KG1 (cell line): Measurements from ENCODE around the gene DOP1B.
"Not testable (repeated sequence)": the region's sequence is repeated elsewhere in the genome, so short reads cannot be mapped to it uniquely, and the experiment has no call there.

ENCODE experiments used
- DNase-seq: peaks from one replicate; lab custom pipeline; 2025; lab: John Stamatoyannopoulos, UW

The DOP1B gene

DNA sequence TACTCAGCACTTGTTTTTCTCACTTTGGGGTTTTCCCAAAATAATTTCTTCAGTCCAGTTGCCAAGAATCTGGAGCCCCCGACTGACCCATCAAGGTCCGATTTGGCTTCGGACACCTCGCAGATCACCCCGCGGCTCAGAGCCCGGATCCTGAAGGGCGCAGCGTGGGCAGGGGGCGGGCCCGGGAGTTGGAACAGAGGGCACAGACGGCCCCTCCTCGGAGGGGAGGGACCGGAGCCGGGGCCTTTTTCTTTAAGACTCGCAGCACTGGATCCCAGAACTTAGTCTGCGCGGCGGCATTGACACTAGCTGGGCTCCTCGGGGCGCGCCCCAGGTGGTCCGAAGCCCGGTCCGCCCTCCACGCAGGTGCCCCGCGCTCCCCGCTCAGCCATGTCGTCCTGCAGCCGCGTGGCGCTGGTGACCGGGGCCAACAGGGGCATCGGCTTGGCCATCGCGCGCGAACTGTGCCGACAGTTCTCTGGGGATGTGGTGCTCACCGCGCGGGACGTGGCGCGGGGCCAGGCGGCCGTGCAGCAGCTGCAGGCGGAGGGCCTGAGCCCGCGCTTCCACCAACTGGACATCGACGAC is 21.7 kb upstream of the DOP1B start, which contains the start of gene CBR3:
CBR3 (plus strand) TSS at position 277 of the 588 bp plus-strand sequence; CDS start at position 391, 114 bp downstream.
- no peak for DNase-seq

DNA sequence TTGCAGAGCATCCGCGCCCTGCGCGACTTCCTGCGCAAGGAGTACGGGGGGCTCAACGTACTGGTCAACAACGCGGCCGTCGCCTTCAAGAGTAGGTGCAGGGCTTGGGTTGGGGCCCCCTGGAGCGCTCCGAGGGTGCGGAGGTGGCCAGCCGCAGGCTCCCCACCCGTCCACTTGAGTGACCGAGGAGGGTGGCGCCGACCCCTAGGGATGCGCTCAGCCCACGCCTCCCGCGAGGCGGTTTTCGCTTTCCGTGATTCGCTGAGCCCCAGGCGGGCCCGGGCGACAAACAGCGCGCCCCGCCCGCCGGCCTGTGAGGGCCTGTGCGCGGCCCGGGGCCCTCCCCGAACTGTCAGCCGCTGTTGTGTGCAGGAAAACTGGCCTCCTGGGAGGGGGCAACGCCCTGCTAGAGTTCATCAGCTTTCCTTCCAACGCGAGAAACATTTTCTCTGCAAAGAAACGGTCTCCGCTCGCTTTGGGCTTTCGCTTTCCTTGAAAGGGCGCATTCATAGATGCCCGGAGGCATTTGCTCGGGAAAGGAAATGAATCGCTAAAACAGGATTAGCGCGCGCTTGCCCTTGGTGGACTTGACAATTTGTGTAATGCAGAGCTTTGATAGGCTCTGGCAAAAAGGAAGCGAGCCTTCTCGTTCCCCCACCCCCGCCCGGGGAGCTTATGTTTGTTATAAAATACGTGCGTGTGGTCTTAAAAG is 21.1 kb upstream of the DOP1B start:
- DNase-seq = no peak

DNA sequence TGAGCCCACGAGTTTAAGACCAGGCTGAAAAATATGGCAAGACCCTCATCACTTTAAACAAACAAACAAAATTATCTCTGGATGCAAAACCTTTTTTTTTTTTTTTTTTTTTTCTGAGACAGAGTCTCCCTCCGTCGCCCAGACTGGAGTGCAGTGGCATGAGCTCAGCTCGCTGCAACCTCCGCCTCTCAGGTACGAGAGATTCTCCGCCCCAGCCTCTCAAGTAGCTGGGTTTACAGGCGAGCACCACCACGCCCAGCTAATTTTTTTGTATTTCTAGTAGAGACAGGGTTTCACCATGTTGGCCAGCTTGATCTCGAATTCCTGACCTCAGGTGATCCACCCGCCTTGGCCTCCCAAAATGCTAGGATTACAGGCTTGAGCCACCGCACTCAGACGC is 16.8 kb upstream of the DOP1B start:
- not testable (repeated sequence) for DNase-seq

DNA sequence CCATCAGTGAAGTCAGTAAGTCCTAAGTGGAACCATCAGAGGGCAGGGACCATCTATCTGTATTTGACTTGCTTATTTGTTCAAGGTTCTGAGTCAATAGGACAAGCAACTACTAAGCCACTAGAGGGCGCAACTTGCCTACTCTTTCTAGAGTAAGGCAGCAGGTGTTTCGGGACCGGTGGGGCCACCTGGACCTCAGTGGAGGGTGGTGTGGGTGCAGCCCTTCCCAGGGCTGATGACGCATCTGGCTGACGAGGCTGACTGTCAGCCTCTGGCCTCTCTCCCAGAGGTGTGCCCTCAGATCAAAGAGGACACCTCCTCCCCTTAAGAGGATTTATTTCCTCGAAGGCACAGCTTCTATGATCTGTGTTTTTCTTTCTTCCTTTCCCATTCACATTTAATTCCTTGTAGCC is 15.1 kb upstream of the DOP1B start:
- peak; percentile 81 for DNase-seq

DNA sequence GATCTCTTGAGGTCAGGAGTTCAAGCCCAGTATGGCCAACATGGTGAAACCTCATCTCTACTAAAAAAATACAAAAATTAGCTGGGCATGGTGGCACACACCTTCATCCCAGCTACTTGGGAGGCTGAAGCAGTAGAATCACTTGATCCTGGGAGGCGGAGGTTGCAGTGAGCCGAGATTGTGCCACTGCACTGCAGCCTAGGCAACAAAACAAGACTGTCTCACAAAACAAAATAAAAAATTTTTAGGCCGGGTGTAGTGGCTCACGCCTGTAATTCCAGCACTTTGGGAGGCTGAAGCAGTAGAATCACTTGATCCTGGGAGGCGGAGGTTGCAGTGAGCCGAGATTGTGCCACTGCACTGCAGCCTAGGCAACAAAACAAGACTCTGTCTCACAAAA is 12.4 kb upstream of the DOP1B start:
- not testable (repeated sequence) for DNase-seq

DNA sequence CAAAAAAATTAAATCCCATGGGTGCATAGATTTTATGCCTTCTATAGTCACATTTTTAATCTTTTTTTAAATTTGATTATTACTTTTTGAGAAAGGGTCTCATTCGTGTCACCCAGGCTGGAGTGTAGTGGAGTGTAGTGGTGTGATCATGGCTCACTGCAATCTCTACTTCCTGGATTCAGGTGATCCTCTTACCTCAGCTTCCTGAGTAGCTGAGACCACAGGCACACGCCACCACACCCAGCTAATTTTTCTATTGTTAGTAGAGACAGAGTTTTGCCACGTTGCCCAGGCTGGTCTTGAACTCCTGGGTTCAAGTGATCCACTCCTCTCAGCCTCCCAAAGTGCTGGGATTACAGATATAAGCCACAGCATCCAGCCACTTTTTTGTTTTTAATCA is 11.4 kb upstream of the DOP1B start:
- DNase-seq = no peak

DNA sequence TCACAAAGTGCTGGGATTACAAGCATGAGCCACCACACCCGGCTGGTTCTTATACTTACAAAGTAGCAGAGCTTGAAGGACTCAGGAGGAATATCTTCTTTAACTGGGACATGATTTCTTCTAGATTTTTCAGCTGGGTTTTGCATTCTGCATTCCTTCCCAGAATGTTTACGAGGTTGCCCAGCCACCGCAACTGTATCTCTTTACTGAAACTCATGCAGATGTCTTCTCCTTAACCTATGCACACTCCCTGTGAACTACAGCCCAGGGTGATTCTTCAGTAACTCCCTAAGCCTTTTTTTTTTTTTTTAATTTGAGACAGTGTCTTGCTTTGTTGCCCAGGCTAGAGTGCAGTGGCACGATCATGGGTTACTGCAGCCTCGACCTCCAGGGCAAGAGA is 8.7 kb upstream of the DOP1B start:
- DNase-seq = no peak

DNA sequence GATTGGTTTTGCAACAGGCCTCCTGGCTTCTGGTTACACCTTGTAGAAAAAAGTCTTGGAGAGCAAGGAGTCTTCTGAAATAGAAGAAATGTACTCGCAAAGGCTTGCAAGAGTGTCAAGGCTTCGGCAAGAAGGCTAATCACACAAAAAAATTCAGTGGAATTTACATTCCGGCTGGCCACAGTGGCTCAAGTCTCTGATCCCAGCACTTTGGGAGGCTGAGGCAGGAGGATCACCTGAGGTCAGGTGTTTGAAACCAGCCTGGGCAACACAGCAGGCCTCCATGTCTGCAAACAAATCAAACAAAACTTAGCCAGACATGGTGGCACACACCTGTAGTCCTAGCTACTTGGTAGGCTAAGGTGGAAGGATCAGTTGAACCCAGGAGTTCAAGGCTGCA is 7.7 kb upstream of the DOP1B start:
- no peak for DNase-seq

DNA sequence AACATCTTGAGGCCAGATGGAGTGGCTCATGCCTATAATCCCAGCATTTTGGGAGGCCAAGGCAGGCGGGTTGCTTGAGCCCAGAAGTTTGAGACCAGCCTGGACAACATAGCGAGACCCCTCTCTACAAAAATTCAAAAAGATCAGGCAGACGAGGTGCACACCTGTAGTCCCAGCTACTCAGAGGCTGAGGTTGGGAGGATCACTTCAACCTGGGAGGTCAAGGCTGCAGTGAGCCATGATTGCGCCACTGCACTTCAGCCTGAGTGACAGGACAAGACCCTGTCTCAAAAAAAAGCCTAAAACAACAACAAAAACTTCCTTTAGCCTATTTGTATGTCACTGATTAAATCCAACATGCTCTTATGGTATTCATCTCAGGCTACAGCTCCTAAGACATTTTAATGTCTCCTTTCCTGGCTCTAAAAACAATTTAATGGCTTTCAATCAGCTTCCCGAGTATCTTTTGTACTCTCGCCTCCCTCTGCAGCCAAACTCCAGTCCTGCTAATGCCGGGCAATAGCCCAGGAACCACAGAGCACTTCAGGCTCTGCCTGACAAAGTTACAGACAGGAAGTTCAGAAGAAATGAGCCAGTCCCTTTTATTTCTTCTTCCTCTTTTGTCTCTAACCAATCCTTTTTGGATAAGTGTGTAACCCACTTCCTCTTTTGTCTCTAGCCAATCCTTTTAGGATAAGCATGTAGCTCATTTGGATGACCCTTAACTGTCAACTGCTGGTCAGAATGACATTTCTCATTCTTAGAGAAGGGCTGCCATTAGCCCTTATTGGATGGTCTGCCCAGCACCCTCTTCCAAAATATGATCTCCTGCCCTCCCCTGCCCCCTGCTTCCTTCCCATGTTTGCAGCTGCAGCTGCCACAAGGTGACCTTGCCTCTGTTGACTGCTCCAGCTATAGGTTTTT is 6.6 kb upstream of the DOP1B start:
- DNase-seq = peak; percentile 76

DNA sequence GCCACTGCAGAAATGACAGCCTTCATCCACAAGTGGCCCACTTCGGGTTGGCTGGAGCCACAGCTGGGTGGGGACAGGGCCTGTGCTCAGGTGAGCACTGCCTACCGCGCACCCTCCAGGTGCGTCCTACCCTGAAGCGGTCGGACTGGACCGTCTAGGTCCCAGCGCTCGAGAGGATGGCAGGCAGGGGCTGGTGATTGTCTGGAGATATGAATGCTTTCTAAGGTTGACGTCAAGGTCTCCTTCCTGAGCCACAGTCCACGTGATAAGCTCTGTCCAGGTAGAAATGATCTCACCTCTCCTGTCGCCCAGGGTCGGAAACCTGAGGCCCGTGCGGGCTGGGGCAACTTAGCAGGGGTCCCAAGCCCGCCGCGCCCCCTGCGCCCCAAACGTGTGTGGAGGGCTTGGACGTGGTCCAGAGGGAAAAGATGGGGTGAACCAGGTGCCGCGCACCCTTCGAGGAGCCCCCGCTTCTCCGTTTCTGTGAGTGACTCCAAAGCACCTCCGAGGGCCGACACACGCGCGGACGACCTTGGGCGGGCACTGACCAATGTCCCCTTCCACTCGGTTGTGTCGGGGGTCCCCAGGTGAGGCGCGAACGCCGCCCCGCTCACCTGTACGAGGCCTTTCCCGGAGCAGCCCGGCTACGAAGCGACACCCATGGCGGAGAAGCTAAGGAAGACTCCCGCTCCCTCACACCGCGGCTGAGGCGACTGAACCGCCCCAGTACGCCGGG is 853 bp upstream of the DOP1B start:
- no peak for DNase-seq

DNA sequence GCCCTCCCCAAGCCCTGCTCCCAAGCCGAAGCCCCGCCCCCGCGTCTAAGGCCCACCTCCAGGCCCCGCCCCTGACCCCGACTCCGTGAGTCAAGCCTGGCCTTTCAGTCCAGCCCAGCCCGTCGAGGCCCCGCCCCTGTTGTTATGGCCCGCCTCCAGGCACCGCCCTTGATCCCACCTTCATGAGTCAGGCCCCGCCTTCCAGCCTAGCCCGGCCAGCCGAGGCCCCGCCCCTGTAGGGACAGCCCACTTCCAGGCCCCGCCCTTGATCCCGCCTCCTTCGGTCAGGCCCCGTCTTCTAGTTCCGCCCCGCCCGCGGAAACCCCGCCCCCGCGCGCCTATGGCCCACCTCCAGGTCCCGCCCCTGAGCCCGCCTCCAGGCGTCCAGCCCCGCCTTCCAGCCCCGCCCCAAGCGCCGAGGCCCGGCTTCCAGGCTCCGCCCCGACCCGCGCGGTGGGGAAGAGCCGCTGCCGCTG is 247 bp upstream of the DOP1B start:
- DNase-seq = peak; percentile 99

DNA sequence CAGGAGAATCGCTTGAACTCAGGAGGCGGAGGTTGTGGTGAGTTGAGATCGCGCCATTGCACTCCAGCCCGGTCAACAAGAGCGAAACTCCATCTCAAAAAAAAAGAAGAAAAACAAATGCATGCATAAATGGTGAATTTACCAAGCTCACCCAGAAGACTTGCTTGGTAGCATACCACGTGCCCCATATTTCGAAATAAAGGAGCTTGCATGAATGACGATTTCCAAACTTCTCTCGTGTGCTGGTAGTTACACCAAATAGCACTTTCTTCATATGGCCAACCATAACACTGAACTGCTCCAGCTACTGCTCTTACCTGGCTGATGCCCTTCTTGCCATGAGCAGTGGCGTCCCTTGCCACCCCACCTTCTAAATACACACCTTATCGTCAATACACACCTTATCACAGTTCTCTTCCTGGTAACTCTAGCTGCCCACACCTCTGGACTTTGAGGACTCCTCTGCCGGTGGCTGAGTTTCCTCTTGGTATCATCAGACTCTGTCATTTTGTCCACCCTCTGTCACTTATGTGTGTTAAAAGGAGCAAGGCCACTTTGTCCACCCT is 2.8 kb downstream of the DOP1B start:
- no peak for DNase-seq

DNA sequence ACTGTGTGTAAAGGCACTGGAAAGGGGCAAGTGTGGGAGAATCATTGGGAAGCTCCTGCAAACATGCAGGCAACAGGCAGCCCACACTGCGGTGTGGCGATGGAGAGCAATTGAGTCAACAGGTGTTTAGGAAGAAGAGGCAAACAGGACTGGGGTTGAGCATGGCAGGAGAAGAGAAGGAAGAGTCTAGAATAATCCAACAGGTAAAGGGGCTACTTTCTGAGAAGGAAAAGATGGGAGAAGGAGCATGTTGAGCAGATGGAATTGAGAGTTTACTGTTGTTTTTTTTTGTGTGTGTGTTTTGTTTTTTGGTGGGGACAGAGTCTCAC is 4.2 kb downstream of the DOP1B start:
- DNase-seq = no peak

DNA sequence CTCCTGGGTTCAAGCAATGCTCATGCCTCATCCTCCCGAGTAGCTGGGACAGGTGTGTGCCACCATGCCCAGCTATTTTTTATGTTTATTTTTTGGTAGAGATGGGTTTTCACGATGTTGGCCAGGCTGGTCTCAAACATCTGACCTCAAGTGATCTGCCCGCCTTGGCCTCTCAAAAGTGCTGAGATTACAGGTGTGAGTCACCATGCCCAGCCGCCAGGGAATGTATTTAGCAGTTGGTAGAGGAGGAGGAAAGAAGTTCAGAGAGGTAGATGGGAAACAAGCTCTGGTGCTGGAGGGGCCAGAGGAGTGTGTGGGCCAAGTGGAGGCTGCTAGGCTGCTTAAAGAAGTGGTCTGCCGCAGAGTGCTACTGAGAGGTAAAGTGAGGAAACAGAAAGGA is 6.0 kb downstream of the DOP1B start:
- DNase-seq = no peak

DNA sequence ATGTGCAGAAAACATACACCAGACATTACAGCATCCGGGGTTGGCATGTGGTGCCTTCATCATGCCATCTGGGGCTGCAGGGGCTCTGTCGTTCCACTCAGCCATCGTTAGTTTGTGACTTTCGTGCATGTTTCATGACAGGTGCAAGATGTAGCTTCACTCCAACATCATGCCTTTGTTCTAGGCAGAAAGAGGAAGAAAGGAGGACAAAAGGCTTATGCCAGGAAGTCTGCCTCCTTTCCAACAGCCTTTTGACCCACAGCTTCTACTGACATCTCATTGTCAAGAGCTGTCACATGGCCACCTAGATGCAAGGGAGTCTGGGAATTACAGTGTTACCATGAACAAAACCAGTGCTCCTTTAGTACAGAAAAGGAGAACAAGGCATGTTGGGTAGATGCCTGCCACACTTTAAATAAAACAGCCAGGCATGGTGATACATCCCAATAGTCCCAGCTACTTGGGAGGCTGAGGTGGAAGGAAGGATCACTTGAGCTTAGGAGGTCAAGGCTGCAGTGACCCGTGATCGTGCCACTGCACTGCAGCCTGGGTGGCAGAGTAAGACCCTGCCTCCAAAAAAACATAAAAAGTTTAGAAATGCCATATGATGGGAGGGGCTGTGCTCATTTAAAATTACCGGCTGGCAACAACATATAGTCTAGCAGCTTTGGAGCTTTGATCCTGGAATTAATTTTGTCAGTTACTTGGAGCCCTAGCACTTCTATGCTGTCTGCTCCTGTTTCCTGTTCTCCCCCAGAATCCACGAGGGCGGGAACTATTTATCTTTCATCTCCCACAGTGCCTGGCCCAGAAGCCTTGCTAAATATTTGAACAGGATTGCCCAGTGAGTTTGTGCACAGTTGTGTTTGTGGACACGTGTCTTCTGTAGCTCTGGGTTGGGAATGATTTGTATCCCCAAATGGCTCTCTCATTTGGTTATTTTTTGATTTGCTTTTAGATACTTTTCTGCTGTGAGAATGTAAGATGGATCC is 7.4 kb downstream of the DOP1B start:
- DNase-seq = no peak

DNA sequence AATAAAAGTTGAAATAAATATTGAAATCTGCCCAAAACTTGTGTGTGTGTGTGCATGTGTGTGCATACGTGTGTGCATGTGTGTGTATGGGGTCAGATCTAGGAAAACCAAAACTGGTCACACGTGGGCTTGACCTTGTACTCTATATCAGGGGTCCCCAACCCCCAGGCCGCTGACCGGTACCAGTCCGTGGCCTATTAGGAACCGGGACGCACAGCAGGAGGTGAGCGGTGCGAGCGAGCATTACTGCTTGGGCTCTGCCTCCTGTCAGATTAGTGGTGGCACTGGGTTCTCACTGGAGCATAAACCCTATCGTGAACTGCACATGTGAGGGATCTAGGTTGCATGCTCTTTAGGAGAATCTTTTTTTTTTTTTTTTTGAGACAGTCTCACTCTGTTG is 8.7 kb downstream of the DOP1B start:
- no peak for DNase-seq

DNA sequence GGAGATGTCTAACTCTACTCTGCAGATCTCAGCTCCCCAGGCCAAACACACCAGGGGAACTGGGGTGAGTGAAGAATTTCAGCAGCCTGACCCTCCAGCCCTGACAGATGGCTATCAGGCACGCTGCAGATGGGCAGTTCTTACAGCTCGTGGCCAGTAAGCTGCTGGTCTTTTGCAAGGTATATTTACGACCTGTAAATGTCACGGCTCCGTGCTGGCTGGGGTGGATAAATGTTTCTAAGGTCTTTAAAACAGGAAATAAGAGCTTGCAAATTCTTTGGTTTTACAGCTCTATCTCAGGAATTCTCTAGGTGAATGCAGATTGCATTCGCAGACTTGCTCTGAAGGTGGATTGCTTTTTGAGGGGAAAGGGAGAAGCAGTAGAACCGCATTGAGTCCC is 10.1 kb downstream of the DOP1B start:
- DNase-seq = no peak

DNA sequence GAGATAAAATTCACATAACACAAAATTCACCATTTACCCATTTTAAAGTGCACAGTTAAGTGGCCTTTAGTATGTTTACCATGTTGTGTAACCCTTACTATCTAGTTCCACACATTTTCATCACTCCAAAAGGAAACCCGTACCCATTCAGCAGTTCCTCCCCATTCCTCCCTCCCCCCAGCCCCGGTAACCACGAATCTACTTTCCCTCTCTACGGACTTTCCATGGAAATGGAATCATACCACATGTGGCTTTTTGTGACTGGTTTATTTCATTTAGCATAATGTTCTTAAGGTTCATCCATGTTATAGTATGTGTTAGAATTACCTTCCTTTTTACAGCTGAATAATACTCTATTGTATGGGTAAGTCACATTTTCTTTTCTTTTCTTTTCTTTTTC is 10.9 kb downstream of the DOP1B start:
- DNase-seq = no peak

DNA sequence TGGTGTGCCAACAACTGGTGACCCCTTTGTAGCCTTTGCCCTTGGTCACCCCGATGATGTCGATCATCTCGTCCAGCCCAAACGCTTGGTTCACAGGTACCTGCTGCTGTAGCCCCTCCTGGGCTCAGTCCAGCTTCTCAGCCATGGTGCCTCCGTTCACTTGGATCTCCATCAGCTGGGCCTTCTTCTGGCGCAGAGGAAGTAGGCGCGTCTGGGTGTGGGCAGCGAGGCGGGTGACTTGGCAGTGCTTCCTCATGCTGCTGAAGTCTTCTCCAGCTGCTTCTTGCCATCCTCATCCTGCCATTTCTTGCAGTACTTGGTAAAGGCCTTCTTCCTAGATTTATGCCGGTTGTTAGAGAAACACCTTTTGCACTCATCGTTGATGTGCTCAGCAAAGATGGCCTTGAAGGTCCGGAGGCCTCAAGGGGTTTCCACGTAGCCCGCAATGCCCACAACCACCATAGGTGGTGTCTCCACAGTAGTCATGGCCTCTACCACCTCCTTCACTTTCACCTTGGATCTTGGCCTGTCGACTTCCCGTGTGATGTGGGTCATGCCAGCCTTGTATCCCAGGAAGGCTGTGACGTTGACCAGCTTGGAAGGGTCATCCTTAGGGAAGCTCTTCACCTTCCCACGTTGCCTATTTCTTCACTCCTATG is 13.0 kb downstream of the DOP1B start:
- no peak for DNase-seq

DNA sequence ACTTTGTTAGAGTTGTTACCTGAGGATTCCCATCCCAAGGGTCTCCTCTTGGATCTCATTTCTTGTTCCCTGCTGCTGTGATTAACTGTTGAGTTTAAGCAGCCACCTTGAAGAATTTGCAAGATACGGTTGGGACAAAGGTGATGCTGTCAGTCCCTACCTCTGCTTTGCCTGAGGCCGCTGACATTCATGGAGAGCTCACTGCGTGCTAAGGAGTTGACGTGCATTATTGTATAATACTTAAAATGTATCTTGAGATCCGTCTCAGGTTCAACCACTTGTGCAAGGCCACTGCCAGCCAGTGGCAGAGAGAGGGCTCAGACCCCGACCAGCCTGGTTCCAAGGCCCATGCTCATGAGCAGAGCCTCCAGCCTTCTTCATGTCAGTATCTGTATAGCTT is 14.2 kb downstream of the DOP1B start:
- DNase-seq = no peak
